Lower leg skin (tissue), 4 donors: Measurements from ENCODE around the gene GASK1A. TPM values are rescaled to one million over a fixed set of nuclear protein-coding genes. Genes with fewer than 3 reads are reported as not detected.

Experiments used
- DNase-seq, 2 donors: peaks; one replicate each; pipeline ENCODE4 v3.0.0-alpha.2; 2019; ENCODE audit warnings: low spot score in 2 of 2
- H3K4me3 ChIP-seq: fragments of 200-600 bp; sonication (generic); 2 replicates; pipeline ENCODE4 v1.5.1; 2017; ENCODE audit warnings: mild to moderate bottlenecking, low read depth; ENCODE audit not compliant: poor library complexity, severe bottlenecking
- CTCF ChIP-seq, 3 donors: fragments of 450-650 bp; IDR thresholded peaks; one replicate each; pipeline ENCODE4 v1.5.1; 2016; ENCODE audit warnings: antibody characterized with exemption in 3 of 3, mild to moderate bottlenecking in 3 of 3, moderate library complexity in 2 of 3
- POLR2A ChIP-seq, 2 donors: fragments of 450-650 bp; IDR thresholded peaks; one replicate each; pipeline ENCODE4 v1.6.1; 2016 to 2017; ENCODE audit warnings: antibody characterized with exemption in 2 of 2, mild to moderate bottlenecking in 1 of 2, moderate library complexity in 1 of 2
- WGBS, 2 donors: methylation state at CpG; one replicate each; pipeline ENCODE4 v1.1.5; 2018; 5-methylcytosine and 5-hydroxymethylcytosine counted together
- intact Hi-C: fragments of 100-400 bp; cut with DNase I; formaldehyde crosslinking; loops from one replicate; pipeline ENCODE4 v1.15.0; 2023; ENCODE audit warnings: low total_unique reads
- total RNA-seq, 4 donors: library from RNA; depleted of rRNA; stranded (reverse); fragments of >200 nt; gene quantifications; one replicate each; pipeline ENCODE4 v1.1.0, GENCODE V29; 2016

The GASK1A gene
- total RNA-seq, 4 donors from 2014 or later = 1.4 to 5.6 (median 3.3) TPM

GRCh38 chr3:42937334-42937733 lies 41.8 kb upstream of the GASK1A start:
- intact Hi-C loops = no loop called here
- DNase-seq = no peak
- TF ChIP-seq CTCF (IDR thresholded peaks at IDR 0.05) (no peak), POLR2A (IDR thresholded peaks at IDR 0.05) (no peak)
- no peak overlapping the region for H3K4me3 ChIP-seq
- WGBS, 2 donors = 93 to 96% methylated on average over 3 of the region's 3 CpGs

- no peak for TF ChIP-seq CTCF (IDR thresholded peaks at IDR 0.05)
- TF ChIP-seq POLR2A (IDR thresholded peaks at IDR 0.05) = no peak
- no peak overlapping the region for H3K4me3 ChIP-seq
- intact Hi-C loops = no loop called here
- 73 to 87% methylated on average over 1 of the region's 1 CpG for WGBS, 2 donors
- DNase-seq = no peak
Observed at GRCh38 chr3:42942693-42943092, 36.4 kb upstream of the GASK1A start.

GRCh38 chr3:42946050-42946449 lies 33.1 kb upstream of the GASK1A start:
- no peak for TF ChIP-seq POLR2A (IDR thresholded peaks at IDR 0.05)
- TF ChIP-seq CTCF (IDR thresholded peaks at IDR 0.05) = no peak
- WGBS, 2 donors = 81 to 88% methylated on average over 5 of the region's 5 CpGs
- intact Hi-C loops = no loop called here
- no peak overlapping the region for H3K4me3 ChIP-seq
- DNase-seq = no peak

GRCh38 chr3:42957573-42957972 lies 21.5 kb upstream of the GASK1A start:
- H3K4me3 ChIP-seq = no peak overlapping the region
- no peak for TF ChIP-seq POLR2A (IDR thresholded peaks at IDR 0.05)
- TF ChIP-seq CTCF (IDR thresholded peaks at IDR 0.05) = no peak
- no peak for DNase-seq
- intact Hi-C loops = no loop called here
- 77% methylated on average over 3 of the region's 3 CpGs for WGBS, 2 donors

GRCh38 chr3:42960282-42960681 lies 18.8 kb upstream of the GASK1A start:
- DNase-seq = no peak
- H3K4me3 ChIP-seq = no peak overlapping the region
- WGBS, 2 donors = 68 to 74% methylated on average over 5 of the region's 5 CpGs
- intact Hi-C loops = loop anchor here (5.0 kb wide), 1 partner anchor 197 kb away; no protein-coding TSS in a partner anchor
- TF ChIP-seq CTCF (IDR thresholded peaks at IDR 0.05) = no peak
- TF ChIP-seq POLR2A (IDR thresholded peaks at IDR 0.05) = no peak

GRCh38 chr3:42960786-42961185 lies 18.3 kb upstream of the GASK1A start:
- TF ChIP-seq POLR2A (IDR thresholded peaks at IDR 0.05) (no peak), CTCF (IDR thresholded peaks at IDR 0.05) (no peak)
- intact Hi-C loops = loop anchor here (5.0 kb wide), 1 partner anchor 197 kb away; no protein-coding TSS in a partner anchor
- H3K4me3 ChIP-seq = no peak overlapping the region
- no peak for DNase-seq
- WGBS, 2 donors = 86 to 100% methylated on average over 1 of the region's 1 CpG
